ENCODE measurements around the gene DFFA.
"Not testable (repeated sequence)": the region's sequence is repeated elsewhere in the genome, so short reads cannot be mapped to it uniquely, and the experiment has no call there.

GRCh38 chr1:10474309-10474612 is 1.9 kb upstream of the DFFA start:
- TF ChIP-seq POLR2A (IDR thresholded peaks at IDR 0.05; ENCODE audit: low read depth, low read length); POLR2AphosphoS5 (IDR thresholded peaks at IDR 0.05; ENCODE audit: low read depth, low read length); TAF1 (IDR thresholded peaks at IDR 0.05; ENCODE audit: borderline replicate concordance, low read depth, low read length): not testable (repeated sequence)

Measured in GM12892 (cell line).